Subcutaneous adipose tissue (tissue), 4 donors: ENCODE results near the gene TMEM11. TPM values are rescaled to one million over a fixed set of nuclear protein-coding genes. Genes with fewer than 3 reads are reported as not detected.

ENCODE experiments used
- total RNA-seq, 4 donors: library from RNA; depleted of rRNA; stranded (reverse); fragments of >200 nt; gene quantifications; one replicate each; pipeline ENCODE4 v1.1.0, GENCODE V29; 2016
- TF ChIP-seq, protein P1 (sequence below): fragments of 450-650 bp; IDR thresholded peaks from one replicate; pipeline ENCODE4 v1.5.1; 2016; ENCODE audit warnings: low read depth, mild to moderate bottlenecking, control low read depth, antibody characterized with exemption, moderate library complexity

Gene TMEM11
- total RNA-seq, 4 donors from 2014 or later = 22.0 to 30.1 (median 26.4) TPM

DNA sequence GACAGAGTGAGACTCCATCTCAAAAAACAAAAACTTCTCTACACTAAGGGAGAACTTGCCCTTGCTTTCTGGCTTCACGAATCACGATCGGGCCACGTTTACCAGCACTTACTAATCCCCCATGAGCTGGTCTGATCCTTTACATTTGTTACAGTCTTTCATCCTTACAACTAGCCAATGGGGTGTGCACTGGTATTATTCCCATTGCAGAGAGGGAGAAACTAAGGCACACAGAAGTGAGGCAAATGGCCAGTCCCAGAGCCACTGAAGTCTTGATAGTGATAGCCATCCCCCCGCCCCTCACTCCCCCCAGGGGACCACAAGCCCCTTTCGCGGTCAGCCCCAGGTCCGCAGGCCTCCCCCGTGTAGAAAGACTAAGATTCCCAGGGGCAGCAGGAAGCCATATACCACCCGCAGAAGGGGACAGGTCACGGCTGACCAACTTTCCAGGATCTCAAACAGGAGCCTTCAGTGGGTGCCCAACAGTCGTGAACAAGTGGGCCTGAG, 38.4 kb upstream of the TMEM11 start:
- TF ChIP-seq, protein P1, sequence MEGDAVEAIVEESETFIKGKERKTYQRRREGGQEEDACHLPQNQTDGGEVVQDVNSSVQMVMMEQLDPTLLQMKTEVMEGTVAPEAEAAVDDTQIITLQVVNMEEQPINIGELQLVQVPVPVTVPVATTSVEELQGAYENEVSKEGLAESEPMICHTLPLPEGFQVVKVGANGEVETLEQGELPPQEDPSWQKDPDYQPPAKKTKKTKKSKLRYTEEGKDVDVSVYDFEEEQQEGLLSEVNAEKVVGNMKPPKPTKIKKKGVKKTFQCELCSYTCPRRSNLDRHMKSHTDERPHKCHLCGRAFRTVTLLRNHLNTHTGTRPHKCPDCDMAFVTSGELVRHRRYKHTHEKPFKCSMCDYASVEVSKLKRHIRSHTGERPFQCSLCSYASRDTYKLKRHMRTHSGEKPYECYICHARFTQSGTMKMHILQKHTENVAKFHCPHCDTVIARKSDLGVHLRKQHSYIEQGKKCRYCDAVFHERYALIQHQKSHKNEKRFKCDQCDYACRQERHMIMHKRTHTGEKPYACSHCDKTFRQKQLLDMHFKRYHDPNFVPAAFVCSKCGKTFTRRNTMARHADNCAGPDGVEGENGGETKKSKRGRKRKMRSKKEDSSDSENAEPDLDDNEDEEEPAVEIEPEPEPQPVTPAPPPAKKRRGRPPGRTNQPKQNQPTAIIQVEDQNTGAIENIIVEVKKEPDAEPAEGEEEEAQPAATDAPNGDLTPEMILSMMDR = no peak

- TF ChIP-seq, protein P1 = no peak
These were observed 37.5 kb upstream of the TMEM11 start for GRCh38 chr17:21251337-21252010.

DNA sequence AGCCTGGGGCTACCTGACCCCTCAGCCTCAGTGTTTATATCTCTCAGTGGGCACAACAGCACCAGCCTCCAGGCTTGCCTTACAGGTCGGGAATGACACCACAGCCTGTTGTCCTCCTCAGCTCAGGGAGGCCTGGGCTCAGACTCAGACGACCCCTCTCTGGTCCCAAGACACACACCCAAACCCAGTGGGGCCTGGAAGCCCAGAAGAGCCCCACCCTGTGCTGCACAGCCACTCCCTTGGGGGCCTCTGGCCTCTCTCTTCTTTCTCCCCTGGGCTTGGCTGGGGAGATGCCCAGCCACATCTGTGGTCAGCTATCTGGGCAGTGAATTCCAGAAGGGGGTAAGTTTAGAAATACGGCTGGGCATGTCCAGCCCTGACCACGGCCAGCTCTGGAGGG, 36.9 kb upstream of the TMEM11 start:
- TF ChIP-seq, protein P1 = no peak

- TF ChIP-seq, protein P1 = no peak
These were observed 36.2 kb upstream of the TMEM11 start for GRCh38 chr17:21249920-21250703.

DNA sequence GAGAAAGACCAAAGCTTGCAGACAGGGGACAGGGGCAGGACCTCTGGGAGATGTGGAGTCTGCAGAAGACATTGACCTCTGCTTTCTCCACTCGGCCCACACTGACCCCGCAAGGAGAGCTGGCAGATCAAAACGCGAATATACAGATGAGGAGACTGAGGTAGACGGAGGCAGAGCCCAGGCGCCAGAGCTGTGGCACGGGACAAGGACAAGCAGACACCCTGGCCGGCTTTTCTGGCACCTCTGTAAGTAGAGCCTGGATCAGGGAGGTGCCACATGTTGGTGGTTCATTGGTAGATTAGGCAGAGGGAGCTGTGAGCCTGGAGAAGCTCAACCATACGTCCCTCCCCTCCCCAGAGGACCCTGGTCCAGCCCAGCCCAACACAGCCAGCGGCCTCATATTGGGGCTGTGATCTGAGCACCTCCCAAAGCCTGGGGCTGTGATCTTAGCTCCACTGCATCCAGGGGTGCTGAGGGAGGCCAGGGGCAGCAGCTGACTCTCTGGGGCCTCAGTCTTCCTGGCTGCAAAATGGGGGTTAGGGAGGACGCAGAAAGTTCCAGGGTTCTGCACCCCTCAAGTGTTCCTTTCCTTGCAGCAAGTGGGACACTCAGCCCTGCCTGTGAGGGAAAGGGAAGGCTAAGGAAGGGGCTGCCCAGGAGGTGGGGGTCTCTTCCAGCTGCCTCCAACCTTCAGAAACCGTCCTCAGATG, 35.3 kb upstream of the TMEM11 start:
- TF ChIP-seq, protein P1 = no peak

- TF ChIP-seq, protein P1 = no peak
These were observed 34.5 kb upstream of the TMEM11 start for GRCh38 chr17:21248500-21248899.
